Measurements from ENCODE around the gene GUCY2D.
"Not testable (repeated sequence)": the region's sequence is repeated elsewhere in the genome, so short reads cannot be mapped to it uniquely, and the experiment has no call there.

The GUCY2D gene

DNA sequence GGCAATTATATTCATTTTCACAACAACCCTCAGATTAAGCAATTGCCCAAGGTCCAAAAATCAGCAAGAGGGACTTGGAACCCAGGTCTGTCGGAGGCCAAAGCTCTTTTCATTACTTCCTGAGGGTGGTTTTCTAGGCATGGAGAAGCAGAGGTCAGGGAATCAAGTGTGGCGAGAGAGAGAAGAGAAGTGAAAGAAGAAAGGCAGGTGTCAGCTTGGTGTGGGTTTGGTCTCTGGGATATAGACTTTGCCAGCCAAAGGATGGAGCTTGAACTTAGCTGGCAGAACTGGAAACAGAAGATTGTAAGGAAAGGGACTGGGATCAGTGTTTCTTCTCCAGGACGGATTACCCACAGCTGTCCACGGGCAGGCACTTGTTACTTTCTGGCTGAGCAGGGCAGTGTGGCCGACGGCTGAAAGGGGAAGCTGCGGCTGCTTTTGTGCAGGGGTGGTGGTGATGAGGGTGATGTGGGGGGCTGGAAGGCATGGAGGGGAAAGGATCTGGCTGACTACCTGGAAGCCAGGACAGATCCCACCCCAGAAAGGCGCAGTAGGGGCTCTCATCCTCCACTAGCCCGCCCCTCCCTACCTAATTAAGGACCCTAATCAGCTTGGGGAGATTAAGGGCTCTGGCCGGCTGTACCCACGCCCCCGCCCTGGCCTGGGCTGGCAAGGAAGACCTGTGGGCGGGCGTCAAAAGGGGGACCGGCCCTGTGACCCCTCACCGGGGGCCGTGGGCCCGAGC is at the start of gene GUCY2D:
Gene GUCY2D, plus strand, starts transcription at position 640 of the 745 bp plus-strand sequence. CDS start 433 bp downstream, outside the sequence.
- DNase-seq (ENCODE audit: low read depth), result no peak

DNA sequence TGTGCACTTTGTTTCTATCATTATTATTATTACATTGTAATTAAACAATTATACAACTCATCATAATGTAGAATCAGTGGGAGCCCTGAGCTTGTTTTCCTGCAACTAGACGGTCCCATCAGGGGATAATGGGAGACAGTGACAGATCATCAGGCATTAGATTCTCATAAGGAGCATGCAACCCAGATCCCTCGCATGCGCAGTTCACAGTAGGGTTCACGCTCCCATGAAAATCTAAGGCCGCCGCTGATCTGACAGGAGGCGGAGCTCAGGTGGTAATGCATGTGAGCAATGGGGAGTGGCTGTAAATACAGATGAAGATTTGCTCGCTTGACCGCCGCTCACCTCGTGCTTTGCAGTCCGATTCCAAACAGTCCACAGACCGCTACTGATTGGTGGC is 49.1 kb upstream of the GUCY2D start:
- not testable (repeated sequence) for DNase-seq (ENCODE audit: low read depth)

DNA sequence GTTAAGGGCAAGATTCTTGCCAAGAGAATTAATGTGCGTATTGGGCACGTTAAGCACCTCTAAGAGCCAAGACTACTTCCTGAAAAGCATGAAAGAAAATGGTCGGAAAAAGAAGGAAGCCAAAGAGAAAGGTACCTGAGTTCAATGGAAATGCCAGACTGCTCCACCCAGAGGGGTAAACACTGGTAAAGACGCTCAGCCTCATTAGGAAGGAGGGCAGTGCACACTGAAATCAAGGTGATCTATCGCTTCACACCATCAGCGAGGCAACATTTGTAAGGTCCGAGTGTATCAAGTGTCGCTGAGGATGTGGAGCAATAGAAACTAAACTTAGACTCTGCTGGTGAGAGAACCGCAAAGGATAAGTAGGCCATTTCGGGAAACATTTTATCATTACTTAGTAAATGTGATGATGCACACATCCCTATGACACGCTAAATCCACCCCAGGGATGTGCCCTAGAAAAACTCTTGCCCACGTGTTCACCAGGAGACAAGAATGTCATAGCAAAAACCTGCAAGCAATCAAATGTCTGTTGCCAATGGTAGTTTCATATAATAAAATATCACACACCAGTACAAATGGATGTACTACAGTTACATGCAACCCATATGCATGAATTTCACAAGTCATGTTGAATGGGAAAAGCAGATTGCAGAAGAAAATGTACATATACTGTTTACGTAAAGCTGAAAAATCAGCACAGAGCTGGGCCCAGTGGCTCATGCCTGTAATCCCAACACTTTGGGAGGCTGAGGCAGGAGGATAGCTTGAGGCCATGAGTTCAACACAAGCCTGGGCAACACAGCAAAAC is 46.8 kb upstream of the GUCY2D start:
- DNase-seq (ENCODE audit: low read depth), result no peak

DNA sequence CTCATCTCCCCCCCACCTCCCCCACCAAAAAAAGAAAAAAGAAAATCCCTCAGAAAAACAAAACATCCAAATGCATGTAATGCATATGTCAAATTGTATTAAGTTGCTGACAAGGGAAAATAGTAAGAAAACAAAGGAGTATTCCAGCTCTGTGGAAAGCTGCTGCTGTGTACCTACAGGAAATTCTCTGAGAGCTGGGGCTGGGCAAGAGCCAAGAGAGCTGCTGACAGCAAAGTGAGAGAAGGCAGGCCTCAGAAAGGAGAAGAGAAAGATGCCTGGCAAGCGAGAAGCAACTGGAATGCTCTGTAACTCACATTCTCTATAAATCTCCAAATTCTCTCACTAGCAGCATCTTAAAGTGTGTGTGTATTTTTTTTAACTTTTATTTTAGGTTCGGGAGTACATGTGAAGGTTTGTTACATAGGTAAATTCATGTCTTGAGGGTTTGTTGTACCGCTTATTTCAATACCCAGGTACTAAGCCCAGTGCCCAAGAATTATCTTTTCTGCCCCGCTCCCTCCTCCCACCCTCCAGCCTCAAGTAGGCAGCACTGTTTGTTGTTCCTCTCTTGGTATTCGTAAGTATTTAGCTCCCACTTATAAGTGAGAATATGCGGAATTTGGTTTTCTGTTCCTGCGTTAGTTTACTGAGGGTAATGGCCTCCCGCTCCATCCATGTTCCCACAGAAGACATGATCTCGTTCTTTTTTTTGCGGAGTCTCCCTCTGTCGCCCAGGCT is 46.0 kb upstream of the GUCY2D start:
- no peak for DNase-seq (ENCODE audit: low read depth)

DNA sequence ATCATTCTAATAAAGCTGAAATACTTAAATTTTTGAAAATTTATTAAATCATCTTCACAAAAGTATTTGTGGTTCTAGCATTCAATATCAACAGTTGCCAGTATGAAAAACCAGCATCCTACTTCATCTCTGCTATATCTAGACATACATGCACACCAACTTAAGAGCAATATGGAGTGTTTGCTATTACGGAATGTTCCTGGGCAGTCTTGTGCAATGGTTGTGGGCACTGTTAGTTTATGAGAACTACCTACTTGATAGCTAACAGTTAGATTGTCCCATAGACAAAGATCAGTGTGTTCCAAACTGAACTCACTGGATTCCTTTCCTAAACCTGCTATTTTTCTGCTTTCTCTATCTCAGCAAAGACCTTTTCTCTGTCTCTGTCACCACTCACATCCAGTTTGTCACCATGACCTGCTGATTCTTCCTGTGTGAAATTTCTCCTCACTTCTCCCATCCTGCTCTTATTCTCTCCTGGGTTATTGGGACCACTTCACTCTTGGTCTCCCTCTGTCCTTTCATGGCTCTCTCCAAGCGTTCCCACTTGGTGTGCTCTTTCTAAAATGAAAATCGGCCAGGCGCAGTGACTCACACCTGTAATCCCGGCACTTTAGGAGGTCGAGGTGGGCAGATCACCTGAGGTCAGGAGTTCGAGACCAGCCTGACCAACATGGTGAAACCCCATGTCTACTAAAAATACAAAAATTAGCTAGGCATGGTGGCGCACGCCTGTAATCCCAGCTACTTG is 42.7 kb upstream of the GUCY2D start:
- DNase-seq (ENCODE audit: low read depth), result no peak

DNA sequence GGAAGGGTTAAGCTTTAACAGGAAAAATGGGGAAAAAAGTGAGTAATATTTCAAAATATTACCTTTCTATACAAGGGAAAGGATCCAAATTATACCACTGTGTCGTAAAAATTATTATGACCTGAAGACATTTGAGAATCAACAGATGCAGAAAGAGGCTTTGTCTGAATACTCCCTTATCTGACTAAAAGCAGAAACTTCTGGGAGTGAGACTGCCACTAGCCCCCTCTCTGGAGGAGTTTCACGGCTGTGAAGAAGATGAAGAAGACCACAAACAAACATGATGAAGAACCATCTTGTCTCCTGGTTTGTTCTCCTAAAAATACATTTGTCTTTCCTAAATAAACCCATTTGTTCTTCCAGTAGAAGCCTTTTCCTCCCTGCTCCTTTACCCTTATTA is 41.0 kb upstream of the GUCY2D start:
- no peak for DNase-seq (ENCODE audit: low read depth)

DNA sequence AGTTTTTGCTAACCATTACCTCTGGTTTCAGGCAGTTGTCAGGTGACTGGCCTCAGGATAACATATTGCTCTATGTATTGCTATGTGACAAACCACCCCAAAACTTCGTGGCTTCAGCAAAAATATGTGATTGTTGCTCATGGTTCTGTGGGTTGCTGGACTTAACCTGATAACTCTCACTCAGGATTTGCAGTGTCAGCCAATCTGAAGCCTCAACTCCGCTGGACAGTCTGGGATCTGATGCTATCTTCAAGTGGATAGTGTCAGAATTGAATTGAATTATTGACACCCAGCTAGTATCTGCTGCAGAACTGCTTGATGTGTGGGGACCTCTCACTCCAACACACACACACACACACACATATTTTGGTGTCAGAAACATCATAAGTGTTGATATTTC is 34.7 kb upstream of the GUCY2D start:
- no peak for DNase-seq (ENCODE audit: low read depth)

DNA sequence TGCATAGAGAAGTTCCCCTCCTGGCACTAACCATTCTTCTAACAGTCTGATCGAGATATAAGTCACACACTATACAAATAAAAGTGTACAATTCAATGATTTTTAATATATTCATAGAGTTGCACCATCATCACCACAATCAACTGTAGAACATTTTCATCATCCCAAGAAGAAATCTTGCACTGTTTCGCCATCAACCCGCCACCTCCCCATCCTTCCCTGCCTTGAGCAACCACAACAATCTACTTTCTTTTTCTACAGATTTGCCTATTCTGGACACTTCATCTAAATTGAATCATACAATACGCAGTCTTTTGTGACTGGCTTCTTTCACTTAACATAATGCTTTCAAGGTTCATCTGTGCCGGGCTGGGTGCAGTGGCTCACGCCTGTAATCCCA is 33.0 kb upstream of the GUCY2D start:
- no peak for DNase-seq (ENCODE audit: low read depth)

DNA sequence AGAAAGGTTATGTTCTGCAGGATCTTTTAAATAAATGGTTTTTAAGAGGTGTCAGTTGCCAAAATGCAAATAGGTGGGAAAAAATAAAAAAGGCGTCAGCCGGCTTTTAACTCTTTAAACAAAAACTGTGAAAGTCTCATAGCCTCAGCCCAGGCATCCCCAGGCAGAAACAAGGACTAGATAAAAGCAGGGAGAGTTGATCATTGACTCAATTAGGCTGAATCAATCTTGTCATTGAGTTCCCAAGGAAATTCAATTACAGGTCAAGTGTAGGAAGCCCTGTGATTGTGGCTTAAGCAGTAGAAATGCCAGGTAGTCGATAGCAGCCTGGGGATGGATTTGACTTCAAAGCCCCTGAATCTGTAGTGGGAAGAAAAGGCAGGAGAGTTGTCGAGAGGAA is 30.8 kb upstream of the GUCY2D start:
- no peak for DNase-seq (ENCODE audit: low read depth)

DNA sequence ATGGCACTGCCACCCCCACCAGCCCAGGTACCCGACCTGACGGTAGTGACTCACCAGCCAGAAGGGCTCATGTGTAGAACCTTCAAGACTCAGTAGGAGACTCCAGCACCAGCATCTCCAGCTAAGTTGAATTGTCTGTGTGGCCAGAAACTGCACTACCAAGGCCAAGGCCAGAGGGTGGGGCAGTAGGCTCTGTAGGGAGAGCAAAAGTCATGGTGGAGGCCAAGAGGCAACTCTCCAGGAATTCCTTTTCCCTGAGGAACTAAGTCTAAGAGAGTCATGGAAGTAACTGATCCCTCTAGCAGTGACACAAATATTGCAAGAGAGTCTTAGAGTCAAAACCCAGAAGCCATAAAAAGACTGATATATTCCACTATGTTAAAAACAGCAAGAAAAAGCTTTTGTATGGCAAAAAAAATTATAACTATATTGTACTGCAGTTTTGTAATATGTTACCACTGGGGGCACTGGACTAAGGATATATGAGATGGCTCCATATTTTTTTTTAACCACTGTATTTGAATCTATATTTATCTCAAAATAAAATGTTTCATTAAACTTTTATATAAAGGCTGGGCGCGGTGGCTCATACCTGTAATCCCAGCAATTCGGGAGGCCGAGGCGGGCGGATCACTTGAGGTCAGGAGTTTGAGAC is 30.2 kb upstream of the GUCY2D start:
- no peak for DNase-seq (ENCODE audit: low read depth)

DNA sequence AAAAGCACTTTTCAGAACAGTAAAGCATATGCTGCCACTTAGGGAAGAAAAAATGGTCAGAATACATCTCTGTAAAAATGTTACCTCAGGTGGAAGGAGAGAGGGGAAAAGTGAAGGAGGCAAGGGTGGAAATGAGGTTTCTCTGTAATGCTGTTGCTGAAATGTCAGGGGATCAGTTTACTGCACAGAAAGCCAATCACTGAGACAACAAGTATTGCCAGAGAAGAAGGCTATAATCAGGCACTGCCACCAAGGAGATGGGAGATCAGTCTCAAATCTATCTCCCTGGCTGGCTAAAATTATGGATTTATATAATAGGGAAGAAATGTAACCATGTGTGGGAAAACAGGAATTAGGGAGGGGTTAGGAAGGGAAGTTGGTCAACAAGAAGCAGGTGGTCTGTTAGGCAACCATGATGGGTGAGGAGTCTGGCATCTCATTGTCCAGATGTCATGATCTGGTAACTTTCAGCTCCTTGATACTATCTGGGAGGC is 27.7 kb upstream of the GUCY2D start:
- DNase-seq (ENCODE audit: low read depth), result no peak

DNA sequence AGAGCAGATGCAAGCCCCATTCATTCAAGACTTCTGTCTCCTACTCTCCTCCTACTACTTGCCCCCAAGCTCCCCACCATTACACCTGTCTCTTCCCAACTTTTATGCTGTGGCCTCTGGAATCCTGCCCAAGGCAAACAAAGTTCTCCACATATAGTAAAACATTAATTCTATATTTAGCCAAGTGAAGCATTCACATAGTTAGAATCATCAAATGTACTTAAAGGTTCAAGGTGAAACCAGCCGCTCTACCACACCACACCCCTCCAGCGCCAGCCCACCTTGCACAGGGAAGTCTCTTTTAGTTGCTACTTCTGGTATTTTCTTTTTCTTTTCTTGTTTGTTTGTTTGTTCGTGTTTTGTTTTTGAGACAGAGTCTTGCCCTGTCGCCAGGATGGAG is 25.4 kb upstream of the GUCY2D start:
- DNase-seq (ENCODE audit: low read depth), result no peak

DNA sequence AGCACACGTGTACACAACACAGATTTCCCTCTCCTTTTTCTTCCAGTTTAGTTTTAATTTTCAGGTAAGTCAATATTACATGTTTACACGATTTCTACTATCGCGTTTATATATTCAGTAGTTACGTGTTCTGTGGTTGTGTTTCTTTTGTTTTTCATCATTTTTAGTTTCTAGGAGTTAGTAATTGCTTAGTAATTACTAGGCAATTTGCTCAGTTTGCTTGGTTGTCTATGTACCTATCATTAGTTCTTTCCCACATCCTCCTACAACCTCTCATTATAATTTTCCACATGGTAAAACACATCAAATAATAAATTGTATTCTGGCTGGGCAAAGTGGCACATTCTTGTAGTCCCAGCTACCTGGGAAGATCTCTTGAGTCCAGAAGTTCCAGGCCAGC is 24.6 kb upstream of the GUCY2D start:
- DNase-seq (ENCODE audit: low read depth), result no peak

DNA sequence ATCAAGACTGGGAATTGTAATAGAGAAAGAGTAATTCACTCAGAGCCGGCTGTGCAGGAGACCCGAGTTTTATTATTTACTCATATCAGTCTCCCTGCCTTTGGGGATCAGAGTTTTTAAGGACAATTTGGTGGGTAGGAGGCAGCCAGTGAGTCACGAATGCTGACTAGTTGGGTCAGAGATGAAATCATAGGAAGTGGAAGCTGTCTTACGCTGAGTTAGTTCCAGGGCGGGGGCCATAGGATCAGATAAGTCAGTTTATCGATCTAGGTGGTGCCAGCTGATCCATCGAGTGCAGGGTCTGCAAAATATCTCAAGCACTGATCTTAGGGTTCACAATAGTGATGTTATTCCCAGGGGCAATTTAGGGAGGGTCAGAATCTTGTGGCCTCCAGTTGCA is 20.2 kb upstream of the GUCY2D start:
- DNase-seq (ENCODE audit: low read depth), result no peak

DNA sequence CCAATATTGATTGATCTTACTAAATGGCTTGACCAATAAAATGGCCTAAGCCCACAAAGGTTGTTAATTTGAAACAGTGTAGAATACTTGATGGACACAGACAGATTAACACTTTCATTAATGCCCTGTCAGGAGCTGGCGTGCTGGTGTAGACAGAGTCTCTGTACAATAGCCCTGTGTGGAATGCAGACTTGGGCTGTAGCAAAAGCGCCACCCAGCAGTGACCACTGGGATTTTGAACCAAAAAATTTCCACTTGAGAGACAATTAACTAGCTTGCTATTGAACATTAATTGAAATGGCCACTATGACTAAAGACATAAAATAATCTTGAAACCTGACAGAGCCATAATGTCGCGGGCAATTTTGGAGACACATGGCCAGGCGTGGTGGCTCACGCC is 19.7 kb upstream of the GUCY2D start:
- DNase-seq (ENCODE audit: low read depth), result no peak

DNA sequence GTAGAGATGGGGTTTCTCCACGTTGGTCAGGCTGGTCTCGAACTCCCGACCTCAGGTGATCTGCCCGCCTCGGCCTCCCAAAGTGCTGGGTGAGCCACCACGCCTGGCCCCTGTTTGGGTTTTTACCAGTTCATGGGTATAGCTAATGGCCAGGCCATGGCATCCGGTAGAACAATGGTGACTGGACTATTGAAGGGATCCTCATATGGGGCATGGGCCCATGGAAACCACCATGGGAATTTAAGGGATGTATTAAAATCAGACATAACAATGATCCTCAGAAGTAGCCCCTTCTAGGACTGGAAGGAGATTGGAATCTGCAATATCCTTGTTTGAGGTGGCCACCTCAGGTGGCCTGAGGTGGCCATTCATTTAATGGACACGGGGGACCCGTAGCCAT is 17.5 kb upstream of the GUCY2D start:
- DNase-seq (ENCODE audit: low read depth), result no peak

DNA sequence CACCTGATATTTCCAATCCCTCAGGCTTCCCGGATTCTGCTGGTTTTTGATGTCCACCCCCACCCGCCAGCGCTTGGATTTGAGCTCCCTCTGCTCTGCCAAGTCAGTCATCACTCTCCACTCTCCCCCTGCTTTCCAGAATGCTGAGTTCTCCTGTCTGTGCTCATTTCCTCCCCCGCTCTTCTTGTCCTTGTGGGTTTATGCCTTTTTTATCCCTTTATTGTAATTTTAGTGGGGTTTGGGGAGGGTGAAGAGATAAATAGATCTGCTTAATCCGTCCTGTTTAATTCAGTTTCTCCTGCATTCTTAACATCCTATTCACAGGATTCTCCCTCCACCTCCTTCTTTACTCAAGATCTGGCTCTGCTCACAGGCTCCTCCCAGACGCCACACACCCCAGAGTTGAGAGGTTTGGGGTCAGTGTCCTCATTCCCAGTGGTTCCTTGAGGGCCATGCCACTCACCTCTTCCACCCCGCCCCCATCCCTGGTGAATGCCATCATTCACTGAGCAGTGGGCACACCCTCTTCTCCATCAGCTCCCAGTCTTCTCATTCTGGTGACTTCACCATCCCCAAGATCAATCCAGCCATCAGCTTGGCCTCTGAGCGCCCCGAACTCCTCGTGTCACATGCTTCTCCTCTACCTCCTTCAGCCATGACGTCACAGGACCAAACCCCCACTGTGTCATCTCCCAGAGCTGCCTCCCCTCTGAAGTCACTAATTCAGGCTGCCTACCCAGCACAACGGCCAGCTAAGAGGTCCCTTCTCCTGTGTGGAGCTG is 15.1 kb upstream of the GUCY2D start:
- no peak for DNase-seq (ENCODE audit: low read depth)

DNA sequence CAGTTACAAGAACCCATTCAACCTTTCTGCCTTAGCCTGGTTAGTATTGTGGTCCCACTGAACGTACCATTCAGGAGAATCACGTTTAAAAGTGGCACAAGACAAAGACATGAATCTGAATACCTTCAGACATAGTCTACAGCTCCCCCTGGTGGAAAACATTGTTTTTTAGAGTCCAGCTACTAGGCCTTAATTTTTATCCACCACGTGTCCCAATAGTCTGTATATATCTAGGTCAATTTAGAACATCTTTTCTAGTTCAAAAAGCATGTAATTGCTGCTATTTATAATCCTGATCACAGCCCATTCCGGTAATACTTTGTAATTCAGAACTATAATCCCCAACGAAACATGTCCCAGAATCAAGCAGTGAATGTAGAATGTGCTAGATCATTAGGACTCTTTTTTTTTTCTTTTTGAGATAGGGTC is 13.7 kb upstream of the GUCY2D start:
- peak; percentile 57 for DNase-seq (ENCODE audit: low read depth)

DNA sequence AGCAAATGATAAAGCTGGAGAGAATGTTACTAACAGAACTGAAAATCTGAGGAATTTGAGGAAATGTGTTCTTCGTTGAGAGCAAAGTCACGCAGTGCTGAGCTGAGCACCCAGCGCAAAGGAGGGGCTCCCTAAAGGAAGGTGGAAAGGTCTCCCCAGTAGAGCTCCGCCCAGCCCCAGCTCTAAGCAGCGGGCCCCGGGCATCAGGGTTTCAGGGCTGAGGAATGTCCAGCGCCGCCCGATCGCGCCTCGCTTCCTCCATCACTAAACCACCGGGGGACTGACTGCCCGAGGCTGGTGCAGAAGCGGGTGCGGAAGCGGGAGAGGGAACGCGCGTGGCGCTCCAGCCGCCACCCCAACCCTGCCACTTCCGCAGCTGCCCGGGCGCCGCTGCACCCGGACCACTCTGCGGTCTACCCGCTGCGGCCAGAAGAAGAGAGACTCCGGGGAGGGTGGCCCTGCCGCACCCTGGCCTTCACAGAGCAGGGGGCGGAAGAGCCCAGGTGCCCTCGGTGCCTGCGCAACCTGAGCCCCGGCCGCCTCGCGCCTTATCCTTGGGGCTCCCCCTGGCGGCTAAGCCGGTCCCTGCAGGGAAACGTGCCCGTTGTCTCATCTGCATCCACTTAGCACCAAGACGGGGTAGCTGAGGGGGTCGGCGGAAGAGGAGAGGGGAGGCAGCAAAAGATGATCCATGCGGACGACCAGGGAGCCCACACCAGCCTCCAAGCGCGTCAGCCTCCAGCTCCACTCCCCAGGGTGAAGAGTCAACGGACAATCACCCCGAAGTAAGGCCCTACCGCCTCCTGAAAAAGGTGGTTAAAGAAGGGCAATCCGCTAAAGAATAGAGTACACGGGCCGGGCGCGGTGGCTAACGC is 12.4 kb upstream of the GUCY2D start:
- peak; percentile 94 for DNase-seq (ENCODE audit: low read depth)

DNA sequence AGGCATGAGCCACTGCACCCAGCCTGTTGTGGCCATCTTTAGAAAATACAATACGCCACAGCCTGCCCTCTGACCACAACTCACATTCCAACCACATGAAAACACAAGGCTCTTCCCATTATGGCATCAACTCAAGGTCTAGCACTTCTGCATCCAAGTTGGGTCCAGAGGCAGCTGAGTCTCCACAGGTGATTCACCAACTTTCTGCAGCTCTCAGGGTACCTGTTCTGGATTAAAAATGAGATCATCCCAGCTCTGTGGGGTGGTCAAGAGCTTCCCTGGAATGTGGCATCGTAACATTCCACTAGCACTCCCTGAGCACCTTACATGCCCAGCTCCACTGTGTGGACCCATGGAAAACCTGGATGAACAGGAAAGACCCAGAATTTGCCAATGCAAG is 9.9 kb upstream of the GUCY2D start:
- no peak for DNase-seq (ENCODE audit: low read depth)
